ENCODE measurements around the gene WASF2.

DNA sequence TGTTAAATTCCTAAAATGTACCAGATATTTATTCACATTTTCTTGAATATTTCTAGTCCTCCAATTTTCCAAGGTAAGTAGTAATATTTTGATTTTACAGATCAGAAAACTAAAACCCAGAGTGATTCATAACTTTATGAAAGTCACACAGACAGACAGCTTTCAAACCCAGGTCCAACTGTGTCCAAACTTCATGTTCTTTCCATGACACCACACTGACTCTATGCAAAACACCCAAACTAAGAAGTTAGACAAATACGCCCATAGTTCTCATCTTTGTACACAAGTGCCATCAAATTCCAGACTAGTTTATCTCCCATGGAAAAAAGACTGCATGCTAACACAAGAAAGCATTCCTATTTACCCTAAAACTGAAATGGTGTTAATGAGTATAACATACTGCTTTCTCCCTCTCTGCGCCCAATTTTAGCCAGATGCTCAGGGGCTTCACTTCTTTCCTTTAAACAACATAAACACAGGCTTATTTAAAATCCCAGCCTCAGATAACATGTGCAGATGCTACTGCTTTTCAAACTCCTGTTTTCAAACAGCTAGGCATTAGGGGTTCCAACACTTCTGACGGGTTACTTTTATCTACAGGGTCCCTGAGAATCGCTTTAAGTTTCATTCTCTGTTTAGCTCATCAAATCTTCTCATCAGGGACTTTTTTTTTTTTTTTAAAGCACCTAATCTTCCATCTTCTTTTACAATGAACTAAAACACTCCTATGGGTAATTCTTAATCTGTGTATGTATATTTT lies 44.6 kb downstream of the WASF2 start:
- TF ChIP-seq TAF1 (IDR thresholded peaks at IDR 0.05; ENCODE audit: low read depth, low read length) (no peak), POLR2A (IDR thresholded peaks at IDR 0.05; ENCODE audit: low read depth, low read length) (no peak), POLR2AphosphoS5 (IDR thresholded peaks at IDR 0.05; ENCODE audit: low read depth, low read length) (no peak), SPI1 (IDR thresholded peaks at IDR 0.05; ENCODE audit: low read depth, low read length) (no peak)

Data from GM12891 (cell line).